NCI-H2196 (cell line): Measurements from ENCODE around the gene SLC27A2.
"Not testable (repeated sequence)": the region's sequence is repeated elsewhere in the genome, so short reads cannot be mapped to it uniquely, and the experiment has no call there.

ENCODE experiments used
- DNase-seq: peaks from one replicate; lab custom pipeline; 2025; ENCODE audit not compliant: unreplicated experiment; lab: John Stamatoyannopoulos, UW

Gene SLC27A2

DNA sequence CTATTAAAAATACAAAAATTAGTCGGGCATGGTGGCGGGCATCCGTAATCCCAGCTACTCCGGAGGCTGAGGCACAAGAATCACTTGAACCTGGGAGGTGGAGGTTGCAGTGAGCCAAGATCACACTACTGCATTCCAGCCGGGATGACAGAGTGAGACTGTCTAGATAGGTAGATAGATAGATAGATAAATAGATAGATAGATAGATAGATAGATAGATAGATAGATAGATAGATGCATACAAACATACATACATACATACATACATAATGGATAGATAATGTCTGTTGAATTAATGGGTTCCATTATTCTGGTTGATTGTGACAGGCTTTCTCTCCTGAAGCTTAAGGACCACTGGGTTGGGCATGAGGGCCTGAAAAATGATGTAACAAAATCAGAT lies 6.8 kb downstream of the SLC27A2 start:
- not testable (repeated sequence) for DNase-seq

GRCh38 chr15:50189633-50190032 lies 7.6 kb downstream of the SLC27A2 start:
- DNase-seq, result no peak

DNA sequence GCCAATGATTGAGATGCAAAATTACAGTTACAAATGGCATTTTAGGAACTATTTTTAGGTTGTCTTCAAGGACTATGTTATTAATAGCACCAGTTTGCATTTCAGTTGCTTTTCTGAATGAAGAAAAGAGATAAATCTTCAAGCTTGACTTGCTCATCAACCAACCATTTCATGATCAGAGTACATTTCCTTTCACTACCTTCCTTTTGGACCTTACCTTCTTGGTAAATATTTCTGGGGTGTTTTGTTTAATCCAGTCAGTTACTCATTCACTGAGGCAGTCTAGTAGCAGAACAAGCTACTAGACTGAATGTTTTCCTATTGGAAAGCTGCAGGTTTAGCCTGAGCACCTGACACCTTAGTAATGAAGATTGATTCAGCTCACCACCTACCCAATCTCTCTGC lies 8.2 kb downstream of the SLC27A2 start:
- no peak for DNase-seq

- no peak for DNase-seq
These were observed 8.7 kb downstream of the SLC27A2 start for GRCh38 chr15:50190723-50191122.

- no peak for DNase-seq
These were observed 10.2 kb downstream of the SLC27A2 start for GRCh38 chr15:50192164-50192563.

GRCh38 chr15:50192926-50193620 lies 11.1 kb downstream of the SLC27A2 start:
- DNase-seq, result no peak

- no peak for DNase-seq
These were observed 20.0 kb downstream of the SLC27A2 start for GRCh38 chr15:50202003-50202402.

DNA sequence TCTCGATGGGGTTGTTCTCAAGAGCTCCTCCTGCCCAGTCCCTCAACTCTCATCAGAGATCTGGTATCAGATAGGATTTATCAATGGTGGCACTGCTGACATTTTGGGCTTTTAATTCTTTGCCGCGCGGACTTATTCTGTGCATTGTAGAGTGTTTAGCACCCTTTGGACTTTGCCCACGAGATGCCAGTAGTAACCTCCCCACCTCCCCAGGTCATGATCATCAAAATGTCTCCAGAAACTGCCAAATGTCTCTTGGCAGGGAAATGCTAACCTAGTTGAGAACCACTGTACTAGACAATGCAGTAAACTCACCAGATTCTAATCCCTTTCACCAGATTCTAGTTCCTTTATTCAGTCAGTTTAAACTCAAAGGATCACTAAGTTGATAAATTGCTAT lies 24.0 kb downstream of the SLC27A2 start:
- DNase-seq, result no peak

- DNase-seq, result no peak
These were observed 27.8 kb downstream of the SLC27A2 start for GRCh38 chr15:50209809-50210208.

GRCh38 chr15:50210462-50211157 lies 28.6 kb downstream of the SLC27A2 start:
- DNase-seq, result no peak

DNA sequence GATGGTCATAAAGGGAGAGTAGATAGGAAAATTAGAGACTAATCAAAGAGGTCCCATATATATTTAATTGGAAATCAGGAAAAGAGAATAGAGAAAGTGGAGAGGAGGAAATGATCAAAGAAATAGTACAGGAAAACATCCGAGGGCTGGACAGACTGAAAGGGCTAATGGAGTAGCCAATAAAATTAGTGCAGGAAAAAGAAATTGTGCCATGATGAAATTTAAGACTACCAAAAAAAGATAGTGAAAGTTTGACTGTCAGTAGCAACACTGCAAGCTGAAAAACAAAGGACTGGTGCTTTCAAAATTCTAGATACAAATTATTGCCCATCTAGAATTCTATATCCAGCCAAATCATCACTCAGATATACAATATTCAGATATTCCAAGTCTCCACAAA lies 36.3 kb downstream of the SLC27A2 start:
- DNase-seq, result no peak

DNA sequence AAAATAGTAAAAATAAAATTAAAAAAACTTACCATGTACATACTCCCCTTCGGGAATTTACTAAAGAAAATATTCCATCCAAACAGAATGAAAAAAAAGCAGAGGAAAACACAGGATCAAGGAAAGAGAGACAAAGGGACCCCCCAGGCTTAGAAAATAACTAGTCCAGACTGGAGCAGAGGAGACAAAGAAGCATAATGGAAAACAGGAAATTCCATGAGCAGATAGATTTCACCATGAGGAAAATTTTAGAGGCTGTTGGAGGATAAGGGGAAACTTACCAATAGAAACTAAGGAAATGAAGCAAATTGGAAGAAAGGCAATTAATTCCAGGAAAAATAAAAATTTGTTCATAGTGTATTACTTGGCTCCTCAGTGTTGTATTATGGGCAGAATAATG lies 36.7 kb downstream of the SLC27A2 start:
- no peak for DNase-seq

- peak; percentile 28 for DNase-seq
These were observed 37.8 kb downstream of the SLC27A2 start for GRCh38 chr15:50219820-50220219.

GRCh38 chr15:50222181-50222580 lies 40.2 kb downstream of the SLC27A2 start:
- DNase-seq, result no peak

- no peak for DNase-seq
These were observed 42.6 kb downstream of the SLC27A2 start for GRCh38 chr15:50224606-50225005.

- DNase-seq, result no peak
These were observed 43.1 kb downstream of the SLC27A2 start for GRCh38 chr15:50225057-50225456.

DNA sequence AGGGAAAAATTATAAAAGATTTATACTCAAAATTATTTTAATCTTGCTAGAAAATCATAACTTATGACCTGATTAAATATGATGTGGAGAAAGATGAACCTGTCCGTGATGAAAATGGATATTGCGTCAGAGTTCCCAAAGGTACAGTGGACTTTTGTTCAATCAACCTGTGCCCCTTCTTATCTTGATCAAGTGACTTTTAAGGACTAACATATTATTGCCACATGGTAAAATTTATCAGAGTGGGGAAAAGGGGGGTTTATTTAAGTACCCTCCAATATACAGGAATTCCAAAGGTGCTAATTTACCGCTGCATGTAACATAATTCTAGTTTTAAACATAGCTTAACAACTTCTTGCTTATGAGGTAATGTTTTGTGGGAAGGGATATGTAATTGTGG lies 43.9 kb downstream of the SLC27A2 start:
- no peak for DNase-seq

- no peak for DNase-seq
These were observed 45.1 kb downstream of the SLC27A2 start for GRCh38 chr15:50227076-50227475.

DNA sequence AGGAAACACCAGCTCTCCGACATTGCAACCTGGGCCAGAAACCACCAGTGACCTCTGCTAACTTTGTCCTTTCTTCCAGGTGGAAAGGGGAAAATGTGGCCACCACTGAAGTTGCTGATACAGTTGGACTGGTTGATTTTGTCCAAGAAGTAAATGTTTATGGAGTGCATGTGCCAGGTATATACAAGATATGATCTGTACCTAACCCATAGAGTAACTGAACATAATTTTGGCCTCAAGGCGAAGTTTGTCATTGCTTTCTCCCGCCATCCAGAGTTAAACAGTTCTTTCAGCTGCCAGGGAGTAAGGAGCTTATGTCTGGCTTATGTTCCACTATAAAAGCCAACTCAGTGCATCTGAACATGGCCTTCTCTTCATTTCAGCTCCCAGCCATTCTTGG lies 46.9 kb downstream of the SLC27A2 start:
- DNase-seq, result no peak

DNA sequence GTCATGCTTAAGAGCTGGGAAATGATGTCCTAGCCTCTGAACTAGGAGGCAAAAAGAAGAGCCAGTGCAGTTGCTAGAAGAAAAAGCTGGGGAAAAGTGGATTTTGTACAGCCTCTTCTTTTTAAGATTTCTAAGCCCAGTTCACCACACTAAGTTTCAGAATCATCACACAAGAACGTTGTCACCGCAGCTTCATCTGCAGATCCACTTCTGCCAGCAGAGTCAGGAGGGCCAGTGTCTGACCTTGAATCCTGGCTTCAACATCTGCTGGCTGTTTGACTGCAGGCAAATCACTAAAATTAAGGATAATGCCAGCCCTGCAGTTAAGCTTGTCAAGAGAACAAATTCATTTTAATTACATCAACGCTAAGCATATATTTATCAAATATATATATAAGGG lies 47.3 kb downstream of the SLC27A2 start:
- no peak for DNase-seq

DNA sequence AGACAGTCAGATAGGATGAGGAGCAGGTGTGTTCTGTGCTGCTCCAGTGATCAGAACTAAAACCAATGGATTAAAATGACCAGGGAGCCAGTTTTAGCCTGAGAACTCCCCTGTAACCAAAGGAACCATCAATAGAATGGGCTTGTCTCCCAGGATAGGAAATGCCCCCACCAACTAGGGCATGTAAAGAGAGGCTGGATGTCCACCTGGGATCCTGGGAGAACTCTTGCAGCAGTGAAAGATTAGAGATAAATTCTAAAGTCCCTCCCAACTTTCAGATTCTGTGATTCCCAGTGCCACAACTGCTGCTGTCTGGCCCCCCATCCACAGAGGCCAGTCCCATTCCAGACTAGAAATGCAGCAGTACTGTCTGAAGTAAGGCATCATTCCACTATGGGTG lies 49.8 kb downstream of the SLC27A2 start:
- DNase-seq, result no peak

- DNase-seq, result no peak
These were observed 50.8 kb downstream of the SLC27A2 start for GRCh38 chr15:50232791-50233190.
